Stomach (tissue), 9 donors: Measurements from ENCODE around the gene CLCNKB. TPM values are rescaled to one million over a fixed set of nuclear protein-coding genes. Genes with fewer than 3 reads are reported as not detected.
A peak's percentile ranks its signal among the peaks of the same experiment; 100 is the strongest.

Source experiments
- DNase-seq, 2 donors: peaks; one replicate each; pipeline versions ENCODE4 v3.0.0 to v3.0.0-alpha.2; 2013 to 2019
- H3K27ac ChIP-seq, 5 donors: fragments of 200-600 bp in 4 of 5; sonication (generic) in 4 of 5; one replicate each; pipeline ENCODE4 v1.5.1; 2013 to 2019; ENCODE audit warnings: mild to moderate bottlenecking in 1 of 5, moderate library complexity in 1 of 5
- H3K27me3 ChIP-seq, 3 donors: fragments of 200-600 bp; sonication (generic); one replicate each; pipeline ENCODE4 v1.5.1; 2017 to 2019; ENCODE audit warnings: mixed run types in 1 of 3
- H3K36me3 ChIP-seq, 4 donors: fragments of 200-600 bp; sonication (generic); 1 replicate in 3 of 4; 2 replicates in 1 of 4; pipeline ENCODE4 v1.5.1; 2016 to 2019
- H3K4me1 ChIP-seq, 4 donors: fragments of 200-600 bp; sonication (generic); one replicate each; pipeline ENCODE4 v1.5.1; 2016 to 2019
- H3K4me3 ChIP-seq, 4 donors: fragments of 200-600 bp; sonication (generic) in 3 of 4; one replicate each; pipeline ENCODE4 v1.5.1; 2016 to 2019; ENCODE audit warnings: mild to moderate bottlenecking in 1 of 4
- H3K9me3 ChIP-seq, 4 donors: fragments of 200-600 bp; sonication (generic); one replicate each; pipeline ENCODE4 v1.5.1; 2016 to 2019
- CTCF ChIP-seq, 7 experiments: fragments of 450-650 bp in 4 of 7; fragments of 200-600 bp in 3 of 7; sonication (generic) in 3 of 7; IDR thresholded peaks; one replicate each; pipeline ENCODE4 v1.5.1; 2016 to 2019; ENCODE audit warnings: antibody characterized with exemption in 7 of 7, control low read depth in 2 of 7, mild to moderate bottlenecking in 1 of 7
- EP300 ChIP-seq: sonication (generic); formaldehyde crosslinking; IDR thresholded peaks from one replicate; pipeline ENCODE4 v1.6.1; 2017; ENCODE audit warnings: antibody characterized with exemption
- POLR2A ChIP-seq, 4 donors: fragments of 450-650 bp; IDR thresholded peaks; one replicate each; pipeline ENCODE4 v1.6.1; 2016; ENCODE audit warnings: antibody characterized with exemption in 4 of 4, control low read depth in 2 of 4, mild to moderate bottlenecking in 1 of 4, moderate library complexity in 1 of 4
- POLR2AphosphoS5 ChIP-seq, 3 donors: sonication (generic); formaldehyde crosslinking; IDR thresholded peaks; one replicate each; pipeline ENCODE4 v1.6.1; 2016; ENCODE audit warnings: antibody characterized with exemption in 3 of 3
- WGBS, 5 donors: extraction: QIAGEN DNeasy Blood & Tissue Kit in 3 of 5; methylation state at CpG; one replicate each; pipeline versions ENCODE4 v1.1.5 to v1.1.7; 2013 to 2018; 5-methylcytosine and 5-hydroxymethylcytosine counted together
- intact Hi-C: fragments of 100-400 bp; cut with DNase I; formaldehyde crosslinking; loops from one replicate; pipeline ENCODE4 v1.15.1; 2023; ENCODE audit warnings: low total_unique reads
- polyA plus RNA-seq, 3 donors: library from polyadenylated mRNA; stranded (reverse); fragments of 200-250 nt; gene quantifications; one replicate each; pipeline ENCODE4 v1.2.3, GENCODE V29; 2013
- total RNA-seq, 5 donors: library from RNA; depleted of rRNA; stranded (reverse); fragments of >200 nt; gene quantifications; one replicate each; pipeline versions ENCODE4 v1.1.0 to v1.2.3, GENCODE V29; 2014 to 2016
- donor health status: healthy with polysubstance abuse.
- donor health status: Bipolar disorder and iron deficiency.
- donor health status: healthy.

CLCNKB gene
- total and polyA plus RNA-seq, 8 donors = 0.19 to 0.92 (median 0.45) TPM; not detected in 4

GRCh38 chr1:16078925-16079656 is 35.5 kb downstream of the CLCNKB start:
- Histone ChIP-seq H3K9me3 (no peaks in the 10 kb centered on the region), H3K27me3 (peaks cover 0 to 6% (median 0%) of the 10 kb centered on the region in 3 donors), H3K36me3 (no peaks in the 10 kb centered on the region), H3K27ac (peak overlapping the region in 1 of 5 donors; percentile 49), H3K4me3 (no peak overlapping the region), H3K4me1 (peaks cover 8 to 39% (median 31%) of the 10 kb centered on the region in 4 donors)
- peak; percentile 85 to 93 for DNase-seq
- TF ChIP-seq POLR2AphosphoS5 (IDR thresholded peaks at IDR 0.05) (peak in 1 of 3 donors; percentile 33), EP300 (no peak), CTCF (IDR thresholded peaks at IDR 0.05) (peak in 5 of 7 experiments; percentile 83 to 94 (median 87)), POLR2A (IDR thresholded peaks at IDR 0.05) (no peak)
- 23 to 38% (median 28%) methylated on average over 8 to 10 of the region's 10 CpGs for WGBS, 5 donors
- intact Hi-C loops = loop anchor here (2.0 to 5.0 kb wide), 2 partner anchors 108 to 278 kb away; no protein-coding TSS in a partner anchor

- intact Hi-C loops = loop anchor here (5.0 kb wide), 1 partner anchor 162 kb away; no protein-coding TSS in a partner anchor
- no peak for TF ChIP-seq POLR2A (IDR thresholded peaks at IDR 0.05)
- no peak for TF ChIP-seq EP300
- no peak for TF ChIP-seq POLR2AphosphoS5 (IDR thresholded peaks at IDR 0.05)
- no peak for TF ChIP-seq CTCF (IDR thresholded peaks at IDR 0.05)
- peak; percentile 24 to 68 for DNase-seq
- Histone ChIP-seq H3K4me3 (no peak overlapping the region), H3K36me3 (no peaks in the 10 kb centered on the region), H3K4me1 (peaks cover 7 to 26% (median 20%) of the 10 kb centered on the region in 4 donors), H3K27ac (no peak overlapping the region), H3K27me3 (no peaks in the 10 kb centered on the region), H3K9me3 (no peaks in the 10 kb centered on the region)
- WGBS, 5 donors = 68 to 80% (median 73%) methylated on average over 5 of the region's 5 CpGs
Observed at GRCh38 chr1:16080422-16081150, 37.0 kb downstream of the CLCNKB start.

- H3K27ac ChIP-seq = no peak overlapping the region
- peak in 1 of 2 donors; percentile 20 for DNase-seq
- H3K9me3 ChIP-seq = no peaks in the 10 kb centered on the region
- TF ChIP-seq POLR2AphosphoS5 (IDR thresholded peaks at IDR 0.05) = no peak
- TF ChIP-seq POLR2A (IDR thresholded peaks at IDR 0.05) = no peak
- no peak for TF ChIP-seq CTCF (IDR thresholded peaks at IDR 0.05)
- TF ChIP-seq EP300 = no peak
- peaks cover 7 to 23% (median 17%) of the 10 kb centered on the region in 4 donors for H3K4me1 ChIP-seq
- intact Hi-C loops = loop anchor here (5.0 kb wide), 1 partner anchor 161 kb away; no protein-coding TSS in a partner anchor
- H3K27me3 ChIP-seq = no peaks in the 10 kb centered on the region
- no peaks in the 10 kb centered on the region for H3K36me3 ChIP-seq
- no peak overlapping the region for H3K4me3 ChIP-seq
- 74 to 87% (median 85%) methylated on average over 8 to 9 of the region's 9 CpGs for WGBS, 5 donors
Observed at GRCh38 chr1:16081636-16082035, 38.1 kb downstream of the CLCNKB start.

- WGBS, 5 donors = 56 to 65% (median 64%) methylated on average over 9 of the region's 9 CpGs
- H3K27me3 ChIP-seq = no peaks in the 10 kb centered on the region
- no peaks in the 10 kb centered on the region for H3K36me3 ChIP-seq
- H3K4me1 ChIP-seq = peaks cover 7 to 23% (median 17%) of the 10 kb centered on the region in 4 donors
- DNase-seq = peak; percentile 82 to 83
- no peaks in the 10 kb centered on the region for H3K9me3 ChIP-seq
- intact Hi-C loops = loop anchor here (5.0 kb wide), 1 partner anchor 160 kb away; no protein-coding TSS in a partner anchor
- TF ChIP-seq CTCF (IDR thresholded peaks at IDR 0.05) (peak in 5 of 7 experiments; percentile 68 to 87 (median 75)), POLR2AphosphoS5 (IDR thresholded peaks at IDR 0.05) (no peak), POLR2A (IDR thresholded peaks at IDR 0.05) (no peak), EP300 (no peak)
- no peak overlapping the region for H3K4me3 ChIP-seq
- H3K27ac ChIP-seq = no peak overlapping the region
Observed at GRCh38 chr1:16082283-16083038, 38.9 kb downstream of the CLCNKB start.
